ENCODE data around the gene ADAMTS8.

ADAMTS8 gene

DNA sequence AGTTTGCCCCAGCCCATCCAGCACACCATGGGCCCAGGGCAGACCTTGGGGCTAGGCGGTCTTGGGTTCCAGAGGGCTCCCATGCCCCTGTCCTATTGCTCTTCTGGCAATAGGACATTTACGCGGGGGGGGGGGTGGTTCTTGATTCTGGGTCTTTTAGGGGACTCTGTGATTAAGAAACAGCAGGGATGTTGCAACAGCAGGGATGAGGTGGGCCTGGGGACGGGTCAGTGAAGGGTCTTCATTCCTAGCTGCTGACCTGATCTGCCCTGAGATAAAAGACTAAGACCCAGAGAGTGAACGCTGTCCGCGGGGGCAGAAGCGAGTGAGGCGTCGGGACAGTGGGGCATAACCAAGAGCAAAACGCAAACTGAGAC, 19.6 kb upstream of the ADAMTS8 start:
- WGBS, 2 donors (ENCODE audit: extremely low coverage in 2 of 2, insufficient read length in 2 of 2, insufficient replicate concordance in 1 of 2), result no CpG with 5 or more reads among the region's 11 CpGs
- H3K27me3 ChIP-seq (ENCODE audit: control insufficient read depth in 3 of 3, insufficient read depth in 3 of 3, low read depth in 1 of 3, low read length in 3 of 3), result peaks cover 0 to 47% (median 19%) of the 10 kb centered on the region in 3 experiments

DNA sequence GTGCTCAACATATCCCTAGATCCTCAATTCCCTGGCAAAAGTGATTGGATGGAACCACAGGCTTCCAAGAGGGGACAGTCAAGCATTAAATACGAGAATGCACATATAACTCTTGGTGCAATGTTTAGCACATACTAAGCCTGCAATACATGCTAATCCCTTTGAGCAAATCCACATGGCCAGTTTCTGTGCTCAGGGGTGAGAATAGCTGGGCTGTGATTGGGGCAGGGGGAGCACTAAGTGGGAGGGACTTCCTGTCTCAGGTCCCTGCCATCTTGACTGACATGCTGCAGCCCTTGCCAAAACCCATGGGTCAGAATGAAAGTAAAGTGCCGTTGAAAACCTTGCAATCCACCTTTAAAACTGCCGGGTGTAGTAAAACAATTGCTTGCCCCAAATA, 17.4 kb upstream of the ADAMTS8 start:
- no peak overlapping the region for H4K8ac ChIP-seq (ENCODE audit: low read depth, low read length)
- no peak overlapping the region for H2BK15ac ChIP-seq (ENCODE audit: low read length)
- peaks cover 0 to 38% (median 18%) of the 10 kb centered on the region in 3 experiments for H3K27me3 ChIP-seq (ENCODE audit: control insufficient read depth in 3 of 3, insufficient read depth in 3 of 3, low read depth in 1 of 3, low read length in 3 of 3)
- peaks cover 10 to 12% of the 10 kb centered on the region in 2 donors for H3K4me1 ChIP-seq (ENCODE audit: control insufficient read depth in 2 of 2, insufficient read depth in 1 of 2, low read depth in 1 of 2, low read length in 2 of 2)
- H2BK12ac ChIP-seq (ENCODE audit: low read length), result no peak overlapping the region
- DNase-seq (ENCODE audit: low spot score), result no peak
- no peak overlapping the region for H3K18ac ChIP-seq (ENCODE audit: low read length)
- H3K79me1 ChIP-seq (ENCODE audit: low read depth, low read length), result no peaks in the 10 kb centered on the region
- peaks cover 0 to 3% of the 10 kb centered on the region in 2 donors for H3K9me3 ChIP-seq (replicated peaks in 1 of 2; ENCODE audit: control insufficient read depth in 2 of 2, insufficient read depth in 1 of 2, low read depth in 1 of 2, low read length in 2 of 2)
- no peak overlapping the region for H3K4me2 ChIP-seq (ENCODE audit: insufficient read depth, low read length, poor library complexity, severe bottlenecking)
- no peak overlapping the region for H2BK120ac ChIP-seq (ENCODE audit: low read depth, low read length)
- WGBS, 2 donors (ENCODE audit: extremely low coverage in 2 of 2, insufficient read length in 2 of 2, insufficient replicate concordance in 1 of 2), result no CpG with 5 or more reads among the region's 3 CpGs
- H2AFZ ChIP-seq (ENCODE audit: low read length), result no peak overlapping the region
- H3K36me3 ChIP-seq (replicated peaks in 1 of 2; ENCODE audit: control insufficient read depth in 2 of 2, insufficient read depth in 2 of 2, low read length in 2 of 2), result no peaks in the 10 kb centered on the region
- no peak overlapping the region for H3K14ac ChIP-seq (ENCODE audit: low read length)
- H3K27ac ChIP-seq (replicated peaks; ENCODE audit: low read length), result no peak overlapping the region
- H3K9ac ChIP-seq (ENCODE audit: low read depth, low read length, poor library complexity), result no peak overlapping the region
- no peak overlapping the region for H2AK5ac ChIP-seq (ENCODE audit: low read depth, low read length)
- H3K4ac ChIP-seq (ENCODE audit: low read length), result no peak overlapping the region
- no peak overlapping the region for H2BK5ac ChIP-seq (ENCODE audit: low read length)
- no peak overlapping the region for H3K4me3 ChIP-seq (ENCODE audit: low read length in 2 of 2)
- H4K91ac ChIP-seq (ENCODE audit: low read depth, low read length, poor library complexity), result no peak overlapping the region
- no peak overlapping the region for H3K23ac ChIP-seq (ENCODE audit: low read depth, low read length, poor library complexity)

More for the DNA sequence above, 19.6 kb upstream of the ADAMTS8 start:
- peak overlapping the region; percentile 20 for H3K18ac ChIP-seq (ENCODE audit: low read length)
- peak overlapping the region; percentile 97 for H3K4me2 ChIP-seq (ENCODE audit: insufficient read depth, low read length, poor library complexity, severe bottlenecking)
- no peak for DNase-seq (ENCODE audit: low spot score)
- H2AFZ ChIP-seq (ENCODE audit: low read length), result peak overlapping the region; percentile 99
- H2AK5ac ChIP-seq (ENCODE audit: low read depth, low read length), result no peak overlapping the region
- H3K27ac ChIP-seq (replicated peaks; ENCODE audit: low read length), result no peak overlapping the region
- no peaks in the 10 kb centered on the region for H3K9me3 ChIP-seq (replicated peaks in 1 of 2; ENCODE audit: control insufficient read depth in 2 of 2, insufficient read depth in 1 of 2, low read depth in 1 of 2, low read length in 2 of 2)
- no peak overlapping the region for H2BK5ac ChIP-seq (ENCODE audit: low read length)
- H3K79me1 ChIP-seq (ENCODE audit: low read depth, low read length), result no peaks in the 10 kb centered on the region
- no peak overlapping the region for H4K8ac ChIP-seq (ENCODE audit: low read depth, low read length)
- H3K4ac ChIP-seq (ENCODE audit: low read length), result no peak overlapping the region
- no peak overlapping the region for H3K23ac ChIP-seq (ENCODE audit: low read depth, low read length, poor library complexity)
- H3K36me3 ChIP-seq (replicated peaks in 1 of 2; ENCODE audit: control insufficient read depth in 2 of 2, insufficient read depth in 2 of 2, low read length in 2 of 2), result no peaks in the 10 kb centered on the region
- H2BK120ac ChIP-seq (ENCODE audit: low read depth, low read length), result no peak overlapping the region
- H2BK15ac ChIP-seq (ENCODE audit: low read length), result no peak overlapping the region
- H3K9ac ChIP-seq (ENCODE audit: low read depth, low read length, poor library complexity), result no peak overlapping the region
- no peak overlapping the region for H2BK12ac ChIP-seq (ENCODE audit: low read length)
- no peak overlapping the region for H4K91ac ChIP-seq (ENCODE audit: low read depth, low read length, poor library complexity)
- peaks cover 12 to 14% of the 10 kb centered on the region in 2 donors for H3K4me1 ChIP-seq (ENCODE audit: control insufficient read depth in 2 of 2, insufficient read depth in 1 of 2, low read depth in 1 of 2, low read length in 2 of 2)
- peak overlapping the region; percentile 31 to 56 for H3K4me3 ChIP-seq (ENCODE audit: low read length in 2 of 2)
- H3K14ac ChIP-seq (ENCODE audit: low read length), result no peak overlapping the region

DNA sequence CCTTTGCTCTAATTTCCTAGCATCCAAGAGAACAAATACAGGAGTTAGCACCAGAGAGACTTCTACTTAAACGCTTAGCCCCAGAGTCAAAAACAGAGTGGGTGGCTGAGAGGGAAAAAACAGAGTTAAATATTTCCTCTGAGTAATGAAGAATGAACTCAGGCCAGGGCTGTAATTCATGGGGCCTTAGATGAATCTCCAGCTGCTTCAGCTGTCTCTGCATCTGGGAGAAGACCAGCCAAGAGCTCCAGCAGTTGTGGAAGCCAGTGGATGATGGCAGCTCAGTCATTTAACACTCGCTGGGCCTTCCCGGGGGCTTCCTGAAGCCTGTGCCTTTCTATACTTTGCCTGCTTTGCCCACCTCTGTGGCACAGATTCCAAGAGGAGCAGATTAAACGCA, 14.3 kb upstream of the ADAMTS8 start:
- H3K14ac ChIP-seq (ENCODE audit: low read length), result no peak overlapping the region
- no peak overlapping the region for H2BK15ac ChIP-seq (ENCODE audit: low read length)
- H3K79me1 ChIP-seq (ENCODE audit: low read depth, low read length), result no peaks in the 10 kb centered on the region
- H4K91ac ChIP-seq (ENCODE audit: low read depth, low read length, poor library complexity), result no peak overlapping the region
- no peak overlapping the region for H3K18ac ChIP-seq (ENCODE audit: low read length)
- no peak overlapping the region for H3K27ac ChIP-seq (replicated peaks; ENCODE audit: low read length)
- no peak overlapping the region for H3K23ac ChIP-seq (ENCODE audit: low read depth, low read length, poor library complexity)
- DNase-seq (ENCODE audit: low spot score), result no peak
- H3K4ac ChIP-seq (ENCODE audit: low read length), result no peak overlapping the region
- no peaks in the 10 kb centered on the region for H3K36me3 ChIP-seq (replicated peaks in 1 of 2; ENCODE audit: control insufficient read depth in 2 of 2, insufficient read depth in 2 of 2, low read length in 2 of 2)
- no peak overlapping the region for H3K4me2 ChIP-seq (ENCODE audit: insufficient read depth, low read length, poor library complexity, severe bottlenecking)
- H3K9me3 ChIP-seq (replicated peaks in 1 of 2; ENCODE audit: control insufficient read depth in 2 of 2, insufficient read depth in 1 of 2, low read depth in 1 of 2, low read length in 2 of 2), result peaks cover 0 to 3% of the 10 kb centered on the region in 2 donors
- no peak overlapping the region for H2AK5ac ChIP-seq (ENCODE audit: low read depth, low read length)
- H3K9ac ChIP-seq (ENCODE audit: low read depth, low read length, poor library complexity), result no peak overlapping the region
- peaks cover 0 to 15% (median 0%) of the 10 kb centered on the region in 3 experiments for H3K27me3 ChIP-seq (ENCODE audit: control insufficient read depth in 3 of 3, insufficient read depth in 3 of 3, low read depth in 1 of 3, low read length in 3 of 3)
- H2BK120ac ChIP-seq (ENCODE audit: low read depth, low read length), result no peak overlapping the region
- H2BK12ac ChIP-seq (ENCODE audit: low read length), result no peak overlapping the region
- H3K4me1 ChIP-seq (ENCODE audit: control insufficient read depth in 2 of 2, insufficient read depth in 1 of 2, low read depth in 1 of 2, low read length in 2 of 2), result no peaks in the 10 kb centered on the region
- no peak overlapping the region for H2AFZ ChIP-seq (ENCODE audit: low read length)
- no peak overlapping the region for H4K8ac ChIP-seq (ENCODE audit: low read depth, low read length)
- no peak overlapping the region for H2BK5ac ChIP-seq (ENCODE audit: low read length)
- no CpG with 5 or more reads among the region's 4 CpGs for WGBS, 2 donors (ENCODE audit: extremely low coverage in 2 of 2, insufficient read length in 2 of 2, insufficient replicate concordance in 1 of 2)
- H3K4me3 ChIP-seq (ENCODE audit: low read length in 2 of 2), result no peak overlapping the region

DNA sequence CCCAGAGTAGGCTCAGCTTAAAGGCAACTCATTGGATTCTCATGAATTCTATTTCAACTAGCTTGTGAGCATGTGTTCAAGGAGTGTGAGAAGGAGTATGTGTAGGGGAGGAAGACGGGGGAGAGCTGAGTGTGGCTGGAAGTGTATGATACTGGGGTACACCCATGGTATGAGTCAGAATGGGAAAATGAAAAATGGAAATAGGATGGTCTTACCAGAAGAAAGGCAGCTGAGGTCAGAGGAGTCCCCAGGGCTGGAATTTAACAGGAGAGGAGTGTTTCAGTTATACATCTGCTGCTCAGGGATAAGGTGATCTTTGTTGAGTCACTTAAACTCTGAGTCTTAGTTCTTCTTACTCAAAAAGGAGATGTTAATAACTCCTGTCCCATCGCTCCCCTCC, 13.3 kb upstream of the ADAMTS8 start:
- Histone ChIP-seq H2BK15ac (ENCODE audit: low read length) (no peak overlapping the region), H2BK120ac (ENCODE audit: low read depth, low read length) (no peak overlapping the region), H3K4me2 (ENCODE audit: insufficient read depth, low read length, poor library complexity, severe bottlenecking) (no peak overlapping the region), H3K4ac (ENCODE audit: low read length) (no peak overlapping the region), H3K36me3 (replicated peaks in 1 of 2; ENCODE audit: control insufficient read depth in 2 of 2, insufficient read depth in 2 of 2, low read length in 2 of 2) (no peaks in the 10 kb centered on the region), H3K27ac (replicated peaks; ENCODE audit: low read length) (no peak overlapping the region), H3K23ac (ENCODE audit: low read depth, low read length, poor library complexity) (no peak overlapping the region), H2BK5ac (ENCODE audit: low read length) (no peak overlapping the region), H3K4me3 (ENCODE audit: low read length in 2 of 2) (no peak overlapping the region), H2AFZ (ENCODE audit: low read length) (no peak overlapping the region), H2BK12ac (ENCODE audit: low read length) (no peak overlapping the region), H4K8ac (ENCODE audit: low read depth, low read length) (no peak overlapping the region), H3K4me1 (ENCODE audit: control insufficient read depth in 2 of 2, insufficient read depth in 1 of 2, low read depth in 1 of 2, low read length in 2 of 2) (no peaks in the 10 kb centered on the region), H4K91ac (ENCODE audit: low read depth, low read length, poor library complexity) (no peak overlapping the region), H3K79me1 (ENCODE audit: low read depth, low read length) (no peaks in the 10 kb centered on the region), H3K14ac (ENCODE audit: low read length) (no peak overlapping the region), H2AK5ac (ENCODE audit: low read depth, low read length) (no peak overlapping the region), H3K9ac (ENCODE audit: low read depth, low read length, poor library complexity) (no peak overlapping the region), H3K27me3 (ENCODE audit: control insufficient read depth in 3 of 3, insufficient read depth in 3 of 3, low read depth in 1 of 3, low read length in 3 of 3) (peaks cover 0 to 12% (median 0%) of the 10 kb centered on the region in 3 experiments), H3K9me3 (replicated peaks in 1 of 2; ENCODE audit: control insufficient read depth in 2 of 2, insufficient read depth in 1 of 2, low read depth in 1 of 2, low read length in 2 of 2) (peaks cover 0 to 3% of the 10 kb centered on the region in 2 donors), H3K18ac (ENCODE audit: low read length) (no peak overlapping the region)
- WGBS, 2 donors (ENCODE audit: extremely low coverage in 2 of 2, insufficient read length in 2 of 2, insufficient replicate concordance in 1 of 2), result no CpG with 5 or more reads among the region's 2 CpGs
- no peak for DNase-seq (ENCODE audit: low spot score)
